Mucosa of stomach (tissue), 1 donor: ENCODE measurements around the gene SPOUT1.
A peak's percentile ranks its signal among the peaks of the same experiment; 100 is the strongest.

Experiments
- H3K27me3 ChIP-seq: one replicate; pipeline ENCODE4 v1.7.0; 2013; ENCODE audit warnings: mild to moderate bottlenecking, low read length; ENCODE audit not compliant: control insufficient read depth, insufficient read depth
- H3K36me3 ChIP-seq: one replicate; pipeline ENCODE4 v1.7.0; 2013; ENCODE audit warnings: low read length; ENCODE audit not compliant: control insufficient read depth, insufficient read depth
- H3K4me1 ChIP-seq: one replicate; pipeline ENCODE4 v1.7.0; 2013; ENCODE audit warnings: mild to moderate bottlenecking, low read length; ENCODE audit not compliant: control insufficient read depth, insufficient read depth
- H3K4me3 ChIP-seq: one replicate; pipeline ENCODE4 v1.7.0; 2013; ENCODE audit warnings: low read length
- H3K9ac ChIP-seq: one replicate; pipeline ENCODE4 v1.7.0; 2013; ENCODE audit warnings: mild to moderate bottlenecking, low read length, moderate library complexity
- H3K9me3 ChIP-seq: one replicate; pipeline ENCODE4 v1.7.0; 2013; ENCODE audit warnings: mild to moderate bottlenecking, low read length, moderate library complexity; ENCODE audit not compliant: control insufficient read depth
- donor health status: Pancreatic carcinoma.

Gene SPOUT1

DNA sequence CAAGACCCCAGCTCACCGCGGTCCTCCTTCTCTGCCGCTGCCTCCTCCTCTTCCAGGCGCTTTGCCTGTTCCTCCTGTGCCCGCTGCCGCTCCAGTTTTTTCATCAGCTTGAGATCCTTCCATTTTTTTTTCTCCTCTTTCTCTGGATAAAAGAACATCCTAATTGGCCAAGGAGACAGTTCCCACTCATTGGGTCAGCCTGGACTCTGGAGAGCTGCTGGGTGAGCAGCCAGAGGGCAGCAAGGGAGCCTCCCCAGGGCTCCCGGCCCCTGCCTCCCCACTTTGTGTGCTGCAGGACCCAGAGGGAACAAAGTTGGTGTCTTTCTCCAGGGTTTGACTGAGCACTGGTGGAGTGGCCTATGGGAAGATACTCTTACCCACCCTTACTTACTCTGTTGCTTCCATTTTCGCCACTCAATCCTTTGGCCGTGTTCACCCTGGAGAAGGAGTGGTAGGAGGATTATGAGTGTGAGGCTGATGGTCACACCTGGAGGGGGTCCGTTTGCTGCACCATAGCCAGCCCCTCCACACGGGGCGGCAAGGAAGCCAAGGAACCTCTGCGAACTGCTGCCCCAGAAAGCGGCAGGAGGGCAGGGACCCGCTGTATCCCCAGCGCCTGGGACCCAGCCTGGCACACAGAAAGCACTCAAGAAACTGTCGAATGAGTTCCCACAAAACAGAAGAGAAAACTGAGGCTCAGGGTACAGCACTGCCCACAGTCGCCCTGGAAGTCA lies 708 bp downstream of the SPOUT1 start:
- peak overlapping the region; percentile 87 for H3K9ac ChIP-seq
- no peaks in the 10 kb centered on the region for H3K27me3 ChIP-seq
- H3K4me3 ChIP-seq = peak overlapping the region; percentile 89
- peaks cover 15% of the 10 kb centered on the region for H3K4me1 ChIP-seq
- H3K36me3 ChIP-seq = no peaks in the 10 kb centered on the region
- no peaks in the 10 kb centered on the region for H3K9me3 ChIP-seq

- H3K4me1 ChIP-seq = peaks cover 15% of the 10 kb centered on the region
- no peaks in the 10 kb centered on the region for H3K9me3 ChIP-seq
- no peaks in the 10 kb centered on the region for H3K27me3 ChIP-seq
- H3K4me3 ChIP-seq = no peak overlapping the region
- no peak overlapping the region for H3K9ac ChIP-seq
- H3K36me3 ChIP-seq = no peaks in the 10 kb centered on the region
Measured at GRCh38 chr9:128828267-128828666, 1.3 kb downstream of the SPOUT1 start.

- Histone ChIP-seq H3K9ac (no peak overlapping the region), H3K4me3 (no peak overlapping the region), H3K27me3 (no peaks in the 10 kb centered on the region), H3K36me3 (no peaks in the 10 kb centered on the region), H3K9me3 (no peaks in the 10 kb centered on the region), H3K4me1 (peaks cover 15% of the 10 kb centered on the region)
Measured at GRCh38 chr9:128825923-128826700, 3.5 kb downstream of the SPOUT1 start.

DNA sequence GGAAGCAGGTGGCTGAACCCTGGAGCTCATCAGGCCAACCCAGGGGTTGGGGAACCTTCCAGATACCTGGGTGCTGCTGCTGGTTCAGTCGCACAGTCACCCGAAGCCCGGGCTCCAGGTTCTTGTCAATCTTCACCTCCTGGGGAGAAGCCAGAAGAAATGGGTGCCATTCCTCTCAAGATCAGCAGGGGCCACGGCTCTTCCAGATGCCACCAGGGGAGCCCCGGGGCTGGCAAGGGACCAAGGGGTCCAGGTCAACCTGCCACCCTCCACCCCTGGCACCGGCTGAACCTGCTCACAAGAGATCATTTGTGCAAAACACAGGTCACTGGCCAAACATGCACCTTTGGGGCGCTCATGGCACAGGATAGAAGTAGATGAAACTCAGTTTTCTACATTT lies 4.7 kb downstream of the SPOUT1 start:
- H3K36me3 ChIP-seq = no peaks in the 10 kb centered on the region
- no peaks in the 10 kb centered on the region for H3K9me3 ChIP-seq
- H3K4me1 ChIP-seq = peaks cover 18% of the 10 kb centered on the region
- no peak overlapping the region for H3K4me3 ChIP-seq
- H3K27me3 ChIP-seq = no peaks in the 10 kb centered on the region
- no peak overlapping the region for H3K9ac ChIP-seq

GRCh38 chr9:128823903-128824406 lies 5.6 kb downstream of the SPOUT1 start:
- peaks cover 14% of the 10 kb centered on the region for H3K4me1 ChIP-seq
- no peaks in the 10 kb centered on the region for H3K27me3 ChIP-seq
- H3K9me3 ChIP-seq = no peaks in the 10 kb centered on the region
- H3K36me3 ChIP-seq = no peaks in the 10 kb centered on the region
- no peak overlapping the region for H3K4me3 ChIP-seq
- no peak overlapping the region for H3K9ac ChIP-seq

DNA sequence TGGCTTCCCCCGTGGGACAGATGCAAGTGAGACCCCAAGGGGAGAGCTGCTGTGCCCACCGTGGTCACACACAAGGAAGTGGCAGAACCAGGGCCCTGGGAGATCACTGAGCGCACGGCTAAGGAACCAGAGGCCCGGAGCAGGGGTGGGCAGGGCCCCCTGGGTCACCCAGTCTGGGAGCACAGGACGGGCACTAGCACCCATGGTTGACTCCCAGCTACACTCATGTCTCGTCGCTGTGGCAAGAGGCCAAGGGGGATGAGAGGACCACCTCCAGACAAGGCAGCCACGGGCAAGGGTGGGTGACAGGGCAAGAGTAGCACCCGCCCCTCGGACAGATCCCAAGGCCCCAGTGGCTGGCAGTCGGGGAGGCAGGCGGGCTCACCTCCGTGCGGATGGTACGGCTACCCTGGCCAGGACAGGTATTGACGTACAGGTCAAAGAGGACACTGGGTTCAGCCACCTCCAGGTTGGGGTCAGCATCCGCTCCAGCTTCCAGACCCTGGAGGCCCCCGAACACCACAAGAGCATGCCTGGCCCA lies 6.2 kb downstream of the SPOUT1 start:
- Histone ChIP-seq H3K27me3 (no peaks in the 10 kb centered on the region), H3K4me1 (peaks cover 8% of the 10 kb centered on the region), H3K9me3 (no peaks in the 10 kb centered on the region), H3K9ac (no peak overlapping the region), H3K36me3 (no peaks in the 10 kb centered on the region), H3K4me3 (no peak overlapping the region)

- Histone ChIP-seq H3K4me1 (peaks cover 8% of the 10 kb centered on the region), H3K4me3 (no peak overlapping the region), H3K9ac (no peak overlapping the region), H3K27me3 (no peaks in the 10 kb centered on the region), H3K9me3 (no peaks in the 10 kb centered on the region), H3K36me3 (no peaks in the 10 kb centered on the region)
Measured at GRCh38 chr9:128822407-128823042, 7.1 kb downstream of the SPOUT1 start.

DNA sequence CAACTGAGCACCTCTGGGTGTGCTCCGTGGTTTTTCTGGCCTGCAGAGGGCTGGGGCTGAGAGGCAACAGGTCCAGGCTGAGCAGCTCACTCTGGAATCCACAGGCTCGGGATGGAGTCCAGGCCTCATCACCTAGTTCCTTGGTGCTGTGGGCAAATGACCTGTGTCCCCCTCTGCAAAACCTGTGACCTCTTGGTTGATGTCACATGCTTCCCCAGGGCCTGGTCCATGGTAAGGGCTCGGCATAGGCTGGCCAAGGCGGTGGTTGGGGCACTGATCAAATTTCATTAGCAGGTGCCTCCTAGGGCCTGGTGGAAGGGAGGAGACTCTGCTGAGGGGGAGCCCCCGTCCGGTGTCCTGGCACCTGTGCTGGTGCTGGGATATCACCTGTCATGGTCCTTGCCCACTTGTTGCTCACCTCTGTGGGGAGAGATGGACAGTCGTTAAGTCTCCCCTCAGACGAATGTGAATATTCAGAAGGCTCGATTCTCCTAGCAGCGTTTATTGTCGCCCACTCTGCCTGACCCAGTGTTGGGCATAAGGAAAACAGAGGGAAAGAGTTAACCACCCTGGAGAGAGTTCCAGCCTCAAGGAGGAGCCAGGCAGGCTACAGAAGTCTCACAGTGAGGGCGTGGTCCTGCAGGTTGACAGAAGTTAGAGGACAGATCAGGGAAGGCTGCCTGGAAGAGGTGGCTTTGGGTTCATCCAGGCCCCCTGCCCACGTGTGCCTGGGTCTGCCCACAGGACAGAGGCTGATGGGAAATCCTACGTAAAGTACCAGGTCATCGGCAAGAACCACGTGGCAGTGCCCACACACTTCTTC lies 7.8 kb downstream of the SPOUT1 start:
- Histone ChIP-seq H3K27me3 (no peaks in the 10 kb centered on the region), H3K9ac (no peak overlapping the region), H3K36me3 (no peaks in the 10 kb centered on the region), H3K4me3 (no peak overlapping the region), H3K4me1 (peaks cover 8% of the 10 kb centered on the region), H3K9me3 (no peaks in the 10 kb centered on the region)

DNA sequence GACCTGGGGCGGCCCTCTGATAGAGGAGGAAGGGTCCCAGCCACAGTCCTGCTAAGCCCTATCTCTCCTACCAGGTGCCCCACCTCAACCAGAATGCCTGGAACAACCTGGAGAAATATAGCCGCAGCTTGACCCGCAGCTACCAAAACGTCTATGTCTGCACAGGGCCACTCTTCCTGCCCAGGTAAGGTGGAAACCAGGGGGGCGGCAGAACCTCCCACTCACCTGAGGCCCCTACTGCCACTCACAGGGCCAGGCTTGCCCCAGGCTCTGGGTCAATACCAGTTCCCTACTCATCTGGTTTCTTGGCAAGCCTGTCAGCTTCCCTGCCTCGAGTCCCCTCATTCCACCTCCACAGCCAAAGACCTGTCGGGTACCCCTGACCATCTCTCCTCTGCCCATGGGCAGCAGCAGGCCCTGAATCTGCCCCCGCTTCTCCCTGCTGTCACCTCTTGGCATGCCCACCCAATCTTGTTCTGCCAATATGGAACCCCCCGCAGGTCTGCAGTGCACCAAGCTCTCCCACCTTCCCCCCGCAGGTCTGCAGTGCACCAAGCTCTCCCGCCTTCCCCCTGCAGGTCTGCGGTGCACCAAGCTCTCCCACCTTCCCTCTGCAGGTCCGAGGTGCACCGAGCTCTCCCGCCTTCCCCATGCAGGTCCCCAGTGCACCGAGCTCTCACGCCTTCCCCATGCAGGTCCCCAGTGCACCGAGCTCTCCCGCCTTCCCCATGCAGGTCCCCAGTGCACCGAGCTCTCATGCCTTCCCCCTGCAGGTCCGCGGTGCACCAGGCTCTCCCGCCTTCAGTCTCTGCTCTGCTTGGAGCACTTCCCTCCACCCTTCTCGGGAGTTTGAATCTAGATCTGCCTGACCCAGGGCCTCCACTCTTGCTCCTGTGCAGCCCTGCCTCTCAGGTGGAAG lies 8.7 kb downstream of the SPOUT1 start:
- Histone ChIP-seq H3K27me3 (no peaks in the 10 kb centered on the region), H3K4me1 (peaks cover 8% of the 10 kb centered on the region), H3K36me3 (no peaks in the 10 kb centered on the region), H3K4me3 (no peak overlapping the region), H3K9ac (no peak overlapping the region), H3K9me3 (no peaks in the 10 kb centered on the region)

DNA sequence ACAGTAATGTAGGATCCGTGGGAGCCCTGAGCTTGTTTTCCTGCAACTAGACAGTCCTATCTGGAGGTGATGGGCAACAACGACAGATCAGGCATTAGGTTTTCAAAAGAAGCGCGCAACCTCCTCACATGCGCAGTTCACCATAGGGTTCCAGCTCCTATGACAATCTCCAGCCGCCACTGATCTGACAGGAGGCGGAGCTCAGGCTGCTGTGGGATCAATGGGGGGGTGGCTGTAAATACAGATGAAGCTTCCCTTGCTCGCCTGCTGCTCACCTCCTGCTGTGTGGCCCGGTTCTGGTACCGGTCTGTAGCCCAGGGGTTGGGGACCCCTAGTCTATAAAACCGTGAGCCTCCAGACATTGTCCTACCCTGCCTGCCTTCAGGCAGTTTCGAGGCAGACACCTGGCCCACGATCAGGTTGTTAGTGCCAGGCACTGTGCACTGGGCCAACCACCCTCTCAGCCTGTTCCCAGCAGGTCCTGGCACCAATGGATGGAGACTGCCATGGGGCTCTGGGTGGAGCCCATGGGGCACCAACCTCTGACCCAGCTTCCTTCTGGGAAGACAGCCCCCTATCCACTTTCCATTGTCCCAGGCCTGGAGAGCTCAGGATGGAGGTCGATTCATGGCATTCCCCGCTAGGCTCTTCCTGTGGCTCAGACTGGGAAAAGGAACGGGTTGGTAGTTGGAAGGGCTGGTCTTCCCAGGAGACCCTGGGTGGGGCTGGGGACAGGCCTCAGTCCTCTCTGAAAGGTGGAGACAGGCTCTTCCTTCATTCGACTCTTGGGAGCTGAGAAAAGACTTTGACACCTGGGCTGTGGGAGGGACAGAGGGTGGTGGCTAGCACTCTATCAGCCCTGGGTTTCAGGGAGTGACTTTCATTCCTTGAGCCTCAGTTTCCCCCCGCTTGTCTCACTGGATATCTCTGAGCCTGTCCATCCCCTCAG lies 9.6 kb downstream of the SPOUT1 start:
- Histone ChIP-seq H3K36me3 (no peaks in the 10 kb centered on the region), H3K4me1 (peaks cover 8% of the 10 kb centered on the region), H3K27me3 (no peaks in the 10 kb centered on the region), H3K9me3 (no peaks in the 10 kb centered on the region), H3K9ac (no peak overlapping the region), H3K4me3 (no peak overlapping the region)
